ENCODE measurements around the gene STAC2. TPM values are rescaled to one million over a fixed set of nuclear protein-coding genes. Genes with fewer than 3 reads are reported as not detected.

Gene STAC2
- total RNA-seq, 1 donor from 2014 or later: not detected

DNA sequence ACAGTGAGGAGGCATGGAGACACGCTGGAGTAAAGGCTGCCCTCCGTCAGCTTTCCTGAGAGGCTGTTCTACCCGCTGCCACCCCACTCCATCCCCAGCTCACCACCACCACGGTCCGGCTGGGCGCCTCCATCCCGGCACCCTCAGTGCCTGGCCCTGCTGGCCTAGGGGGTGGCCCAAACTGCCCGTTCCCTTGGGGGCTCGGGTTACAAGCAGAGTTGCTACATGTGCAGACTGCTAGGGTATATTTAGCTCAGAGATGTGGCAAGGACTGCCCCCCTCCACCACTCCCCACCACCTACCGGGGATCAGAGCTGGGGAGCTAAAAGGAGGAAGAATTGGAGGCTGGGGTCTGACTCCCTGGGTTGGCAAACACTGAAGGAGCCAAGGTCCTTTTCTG lies 32.4 kb downstream of the STAC2 start:
- Histone ChIP-seq H3K36me3 (ENCODE audit: control insufficient read depth, insufficient read depth, low read length) (peaks cover 1% of the 10 kb centered on the region), H3K27me3 (ENCODE audit: control insufficient read depth, insufficient read depth, low read length) (no peaks in the 10 kb centered on the region), H3K4me3 (ENCODE audit: low read depth, low read length) (no peak overlapping the region)
- TF ChIP-seq, protein P1, sequence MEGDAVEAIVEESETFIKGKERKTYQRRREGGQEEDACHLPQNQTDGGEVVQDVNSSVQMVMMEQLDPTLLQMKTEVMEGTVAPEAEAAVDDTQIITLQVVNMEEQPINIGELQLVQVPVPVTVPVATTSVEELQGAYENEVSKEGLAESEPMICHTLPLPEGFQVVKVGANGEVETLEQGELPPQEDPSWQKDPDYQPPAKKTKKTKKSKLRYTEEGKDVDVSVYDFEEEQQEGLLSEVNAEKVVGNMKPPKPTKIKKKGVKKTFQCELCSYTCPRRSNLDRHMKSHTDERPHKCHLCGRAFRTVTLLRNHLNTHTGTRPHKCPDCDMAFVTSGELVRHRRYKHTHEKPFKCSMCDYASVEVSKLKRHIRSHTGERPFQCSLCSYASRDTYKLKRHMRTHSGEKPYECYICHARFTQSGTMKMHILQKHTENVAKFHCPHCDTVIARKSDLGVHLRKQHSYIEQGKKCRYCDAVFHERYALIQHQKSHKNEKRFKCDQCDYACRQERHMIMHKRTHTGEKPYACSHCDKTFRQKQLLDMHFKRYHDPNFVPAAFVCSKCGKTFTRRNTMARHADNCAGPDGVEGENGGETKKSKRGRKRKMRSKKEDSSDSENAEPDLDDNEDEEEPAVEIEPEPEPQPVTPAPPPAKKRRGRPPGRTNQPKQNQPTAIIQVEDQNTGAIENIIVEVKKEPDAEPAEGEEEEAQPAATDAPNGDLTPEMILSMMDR (IDR thresholded peaks at IDR 0.05; ENCODE audit: insufficient read depth, low read length, poor library complexity, severe bottlenecking): no peak
- DNase-seq (ENCODE audit: low read depth): no peak

DNA sequence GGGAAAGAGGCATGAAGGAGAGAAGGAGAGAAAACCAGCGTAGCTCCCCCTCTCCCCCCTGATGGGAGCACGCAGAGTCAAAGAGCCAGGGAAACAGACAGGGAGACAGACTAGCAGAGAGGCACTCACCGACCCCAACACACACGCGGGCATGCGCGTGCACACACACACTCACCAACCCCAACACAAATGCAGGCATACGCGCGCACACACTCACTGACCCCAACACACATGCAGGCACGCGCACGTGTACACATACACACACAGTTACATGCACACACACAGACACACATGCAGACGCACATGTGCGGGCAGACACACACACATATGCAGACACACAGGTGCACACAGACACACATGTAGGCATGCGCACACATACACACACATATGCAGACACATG lies 32.8 kb downstream of the STAC2 start:
- no peaks in the 10 kb centered on the region for H3K27me3 ChIP-seq (ENCODE audit: control insufficient read depth, insufficient read depth, low read length)
- TF ChIP-seq, protein P1 (IDR thresholded peaks at IDR 0.05; ENCODE audit: insufficient read depth, low read length, poor library complexity, severe bottlenecking): no peak
- DNase-seq (ENCODE audit: low read depth): no peak
- H3K36me3 ChIP-seq (ENCODE audit: control insufficient read depth, insufficient read depth, low read length): peaks cover 1% of the 10 kb centered on the region
- no peak overlapping the region for H3K4me3 ChIP-seq (ENCODE audit: low read depth, low read length)

DNA sequence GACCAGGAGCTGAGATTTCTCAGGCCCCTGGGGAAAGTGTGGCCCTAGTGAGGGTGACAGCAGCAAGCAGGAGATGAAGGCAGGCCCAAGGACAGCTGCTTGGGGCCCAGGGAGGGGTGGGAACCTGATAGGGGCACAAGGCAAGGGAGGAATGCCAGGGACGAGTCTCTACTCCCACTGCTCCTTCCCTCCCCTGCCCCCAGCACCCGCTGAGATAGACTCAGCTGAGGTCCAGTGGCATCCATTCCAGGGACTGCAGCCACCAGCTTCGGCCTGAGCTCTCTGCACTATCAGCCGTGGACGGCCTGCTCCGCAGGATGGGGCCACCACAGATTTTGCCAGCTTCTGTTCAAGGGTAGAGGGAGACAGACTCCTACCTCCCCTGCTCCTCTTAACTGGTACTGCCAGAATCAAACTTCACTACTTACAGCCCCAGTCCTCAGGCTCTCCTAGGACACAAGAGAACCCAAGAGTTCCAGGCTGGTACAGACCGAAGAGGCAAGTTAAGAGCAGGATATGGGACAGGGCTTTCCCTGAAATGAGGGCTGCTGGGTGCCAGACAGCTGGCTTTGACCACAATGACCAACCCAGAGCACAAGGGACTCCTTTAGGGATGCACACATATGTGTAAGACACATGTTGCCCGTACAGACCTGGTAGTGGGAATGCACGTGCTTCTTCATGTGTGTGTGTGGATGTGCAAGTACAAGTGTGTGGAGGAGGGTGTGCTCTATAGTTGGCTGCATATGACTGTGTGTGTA lies 33.8 kb downstream of the STAC2 start:
- Histone ChIP-seq H3K36me3 (ENCODE audit: control insufficient read depth, insufficient read depth, low read length) (peaks cover 3% of the 10 kb centered on the region), H3K4me3 (ENCODE audit: low read depth, low read length) (no peak overlapping the region), H3K27me3 (ENCODE audit: control insufficient read depth, insufficient read depth, low read length) (no peaks in the 10 kb centered on the region)
- no peak for DNase-seq (ENCODE audit: low read depth)
- TF ChIP-seq, protein P1 (IDR thresholded peaks at IDR 0.05; ENCODE audit: insufficient read depth, low read length, poor library complexity, severe bottlenecking): no peak

DNA sequence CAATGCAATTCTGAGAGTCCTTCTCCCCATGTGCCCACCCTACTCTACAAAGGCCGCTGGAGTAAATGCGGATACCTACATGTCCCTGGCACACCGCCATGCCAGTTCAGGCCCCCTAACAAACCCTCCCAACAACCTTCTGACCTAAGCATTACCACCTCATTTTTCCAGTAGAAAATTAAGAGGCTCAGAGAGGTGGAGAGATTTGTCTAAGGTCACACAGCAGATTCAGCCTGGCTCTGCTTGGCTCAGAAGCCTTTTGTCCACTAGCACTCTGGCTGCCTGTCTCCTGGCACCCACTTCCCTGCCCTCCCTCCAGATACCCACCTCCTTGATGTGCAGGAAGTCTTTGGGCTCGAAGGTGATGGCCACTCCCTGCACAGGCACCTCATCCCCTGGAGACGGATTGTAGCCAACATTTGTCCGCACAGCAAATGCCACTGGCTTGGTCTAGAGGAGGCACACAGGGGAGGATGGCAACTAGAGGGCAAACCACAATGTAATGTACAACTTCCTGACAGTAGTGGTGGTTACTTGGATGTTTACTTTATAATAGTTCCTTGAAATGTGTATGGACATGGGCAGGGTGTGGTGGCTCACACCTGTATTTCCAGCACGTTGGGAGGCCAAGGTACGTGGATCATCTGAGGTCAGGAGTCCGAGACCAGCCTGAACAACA lies 38.5 kb downstream of the STAC2 start:
- DNase-seq (ENCODE audit: low read depth): no peak
- Histone ChIP-seq H3K27me3 (ENCODE audit: control insufficient read depth, insufficient read depth, low read length) (no peaks in the 10 kb centered on the region), H3K36me3 (ENCODE audit: control insufficient read depth, insufficient read depth, low read length) (peaks cover 3% of the 10 kb centered on the region), H3K4me3 (ENCODE audit: low read depth, low read length) (no peak overlapping the region)
- TF ChIP-seq, protein P1 (IDR thresholded peaks at IDR 0.05; ENCODE audit: insufficient read depth, low read length, poor library complexity, severe bottlenecking): no peak

DNA sequence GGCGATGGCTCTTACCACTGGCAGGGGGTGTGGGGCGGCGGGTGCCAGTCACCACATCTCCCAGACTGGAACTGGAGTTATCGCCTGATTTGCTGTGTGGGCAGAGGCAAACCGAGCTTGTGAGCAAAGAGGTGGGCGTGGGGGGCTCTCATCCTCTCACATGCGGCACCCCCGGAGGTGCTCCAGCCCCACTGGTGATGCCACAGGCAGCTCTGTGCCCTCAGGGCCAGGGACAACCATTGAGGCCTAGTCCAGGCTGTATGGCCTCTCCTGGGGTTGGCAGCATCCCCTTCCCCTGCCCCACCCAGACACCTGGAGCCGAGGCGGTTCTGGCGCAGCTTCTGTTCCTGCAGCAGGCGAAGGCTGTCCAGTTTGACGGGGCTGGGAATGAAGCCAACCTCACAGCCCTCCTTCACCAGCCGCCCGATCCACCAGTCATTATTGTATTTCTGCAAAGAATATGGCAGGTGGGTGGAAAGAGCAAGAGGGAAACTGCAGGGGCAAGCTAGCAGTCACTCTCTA lies 39.2 kb downstream of the STAC2 start:
- TF ChIP-seq, protein P1 (IDR thresholded peaks at IDR 0.05; ENCODE audit: insufficient read depth, low read length, poor library complexity, severe bottlenecking): no peak
- DNase-seq (ENCODE audit: low read depth): no peak
- Histone ChIP-seq H3K27me3 (ENCODE audit: control insufficient read depth, insufficient read depth, low read length) (no peaks in the 10 kb centered on the region), H3K36me3 (ENCODE audit: control insufficient read depth, insufficient read depth, low read length) (peaks cover 3% of the 10 kb centered on the region), H3K4me3 (ENCODE audit: low read depth, low read length) (no peak overlapping the region)
